Activated CD8-positive, alpha-beta memory T cell treated with anti-CD3 and anti-CD28 coated beads for 36 hours (primary cell): ENCODE results near the gene LENEP. TPM values are rescaled to one million over a fixed set of nuclear protein-coding genes. Genes with fewer than 3 reads are reported as not detected.

Experiments used
- CTCF ChIA-PET: fragments of 350-600 bp; sonication (Branson Sonifier 250); formaldehyde crosslinking; loops from one replicate; lab custom pipeline; 2021; ENCODE audit warnings: antibody characterized with exemption; lab: Charles Lee
- POLR2A ChIA-PET: fragments of 350-600 bp; sonication (Branson Sonifier 250); formaldehyde crosslinking; loops from one replicate; lab custom pipeline; 2021; ENCODE audit warnings: antibody characterized with exemption; lab: Charles Lee
- total RNA-seq, 2 experiments: library from RNA; stranded (reverse); gene quantifications; one replicate each; pipeline ENCODE4 v1.2.3, GENCODE V29; 2021

The LENEP gene
- total RNA-seq, 2 experiments from 2014 or later, result 0.61 TPM; not detected in 1

DNA sequence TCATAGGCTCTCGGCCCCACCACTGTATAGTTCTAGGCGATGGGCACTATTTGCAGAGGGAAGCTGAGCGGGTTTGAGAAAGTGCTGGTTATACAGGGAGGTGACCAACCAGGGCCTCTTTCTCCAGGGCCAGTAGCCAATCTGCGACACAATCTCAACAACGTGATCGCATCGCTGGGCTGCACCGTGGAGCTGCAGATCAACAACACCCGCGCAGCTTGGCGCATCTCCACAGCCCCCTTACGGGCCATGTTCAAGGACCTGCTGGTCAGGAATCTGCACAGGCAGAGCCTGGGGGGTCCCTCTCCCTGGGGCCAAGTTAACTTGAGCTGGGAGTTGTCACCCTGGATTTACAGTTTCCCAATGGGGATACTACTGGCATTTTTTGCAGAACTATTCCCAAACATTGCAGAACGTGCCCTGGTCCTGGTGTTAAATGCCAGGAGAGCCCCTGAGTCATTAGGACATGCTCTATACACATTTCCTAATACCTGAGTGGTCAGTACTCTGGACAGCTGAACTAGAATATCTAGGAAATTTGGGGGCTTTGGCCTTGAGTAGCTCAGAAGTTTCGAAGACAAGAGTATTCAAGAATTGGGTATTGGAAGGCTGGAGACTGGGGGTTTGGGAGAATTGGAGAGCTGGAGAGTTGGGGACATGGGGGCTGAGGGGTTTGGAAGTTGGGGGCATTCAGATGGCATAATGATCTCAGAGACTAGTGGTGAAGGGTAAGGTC lies 47.1 kb downstream of the LENEP start:
- CTCF ChIA-PET, result interaction anchor here (1.1 to 5.8 kb wide), 5 partner anchors 20 to 44 kb away, joined by 3 to 30 read pairs (median 6); partner anchors contain the start of gene EFNA4
- POLR2A ChIA-PET, result no interaction called here

- ChIA-PET POLR2A (no interaction called here), CTCF (interaction anchor here (0.6 to 5.8 kb wide), 6 partner anchors 8 to 124 kb away, joined by 3 to 30 read pairs (median 5); partner anchors contain the start of gene ADAM15)
These were observed 49.4 kb downstream of the LENEP start for GRCh38 chr1:155042789-155043188.

DNA sequence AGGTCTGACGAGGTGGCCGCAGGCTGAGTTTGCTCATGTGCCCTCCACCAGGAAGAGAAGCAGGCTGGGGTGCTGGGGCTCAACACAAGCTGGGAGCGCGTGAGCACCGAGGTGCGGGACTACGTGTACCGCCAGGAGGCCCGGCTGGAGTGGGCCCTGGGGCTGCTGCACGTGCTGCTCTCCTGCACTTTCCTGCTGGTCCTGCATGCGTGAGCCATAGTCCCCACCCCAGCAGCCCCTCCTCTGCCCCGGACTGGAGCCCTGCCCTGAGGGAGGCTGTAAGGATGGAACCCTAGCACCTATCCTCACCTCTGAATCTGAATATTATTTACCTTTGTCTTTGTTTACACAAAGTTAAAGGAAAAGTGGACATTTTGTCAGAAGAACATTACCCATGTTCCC lies 49.9 kb downstream of the LENEP start:
- POLR2A ChIA-PET, result no interaction called here
- CTCF ChIA-PET, result interaction anchor here (1.0 to 5.8 kb wide), 10 partner anchors 9 to 129 kb away, joined by 3 to 32 read pairs (median 6); partner anchors contain the start of genes DCST1, DCST2 and KRTCAP2

DNA sequence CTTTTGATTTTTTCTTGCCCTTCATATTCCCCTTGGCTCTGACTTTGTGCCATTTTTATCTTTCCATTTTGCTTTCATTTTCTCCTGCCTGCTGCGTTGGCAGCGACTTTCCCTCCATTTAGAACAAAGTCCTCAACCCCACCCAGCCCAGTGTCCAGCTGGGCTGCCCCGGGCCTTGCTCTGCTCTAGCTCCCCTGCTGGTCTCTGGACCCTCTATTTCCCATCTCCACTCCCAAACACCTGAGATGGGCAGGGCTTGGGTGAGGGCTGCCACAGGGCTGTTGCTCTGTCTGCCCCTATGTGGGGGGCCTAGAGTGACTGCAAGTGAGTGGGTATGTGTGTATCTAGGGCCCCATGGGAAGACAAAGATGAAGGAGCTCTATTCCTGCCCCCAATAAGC lies 50.4 kb downstream of the LENEP start:
- CTCF ChIA-PET, result interaction anchor here (0.9 to 5.8 kb wide), 15 partner anchors 9 to 129 kb away, joined by 3 to 32 read pairs (median 6); partner anchors contain the start of genes DCST1, DCST2, EFNA3 and KRTCAP2
- POLR2A ChIA-PET, result interaction anchor here (0.6 kb wide), 1 partner anchor 64 kb away, joined by 7 read pairs; no protein-coding TSS in a partner anchor

Other genes starting within 250 kb of the LENEP start
- gene KCNN3, start 123.3 kb upstream of the LENEP start, total RNA-seq, result under 1 TPM; 0.10 to 0.30 TPM
- 10 to 100 TPM; 42.6 to 44.1 TPM for gene PMVK, start 56.9 kb upstream of the LENEP start, total RNA-seq
- gene PBXIP1, start 37.5 kb upstream of the LENEP start, total RNA-seq, result 10 to 100 TPM; 11.2 to 11.7 TPM
- 10 to 100 TPM; 28.7 to 30.1 TPM for gene PYGO2, start 31.8 kb upstream of the LENEP start, total RNA-seq
- 10 to 100 TPM; 31.2 to 36.3 TPM for gene SHC1, start 22.8 kb upstream of the LENEP start, total RNA-seq
- gene CKS1B, start 18.9 kb upstream of the LENEP start, total RNA-seq, result 100 to 1,000 TPM; 136 to 137 TPM
- 10 to 100 TPM; 62.8 to 63.2 TPM for gene FLAD1, start 10.2 kb upstream of the LENEP start, total RNA-seq
- gene ZBTB7B, start 9.2 kb downstream of the LENEP start, total RNA-seq, result 10 to 100 TPM; 33.4 to 34.3 TPM
- under 1 TPM in 1 of 2 experiments, not detected in 1; 0.21 TPM for gene DCST2, start 40.2 kb downstream of the LENEP start, total RNA-seq
- not detected for gene DCST1, start 40.2 kb downstream of the LENEP start, total RNA-seq
- gene ADAM15, start 57.7 kb downstream of the LENEP start, total RNA-seq, result 10 to 100 TPM; 38.5 to 44.6 TPM
- gene EFNA4, start 70.2 kb downstream of the LENEP start, total RNA-seq, result 1 to 10 TPM; 3.4 to 4.6 TPM
- 1 to 10 TPM; 3.1 to 3.5 TPM for gene EFNA3, start 85.3 kb downstream of the LENEP start, total RNA-seq
- under 1 TPM in 1 of 2 experiments, not detected in 1; 0.15 TPM for gene EFNA1, start 134.3 kb downstream of the LENEP start, total RNA-seq
- 10 to 100 TPM; 54.3 to 56.8 TPM for gene SLC50A1, start 142.3 kb downstream of the LENEP start, total RNA-seq
- gene DPM3, start 146.9 kb downstream of the LENEP start, total RNA-seq, result 10 to 100 TPM; 31.3 to 32.0 TPM
- 100 to 1,000 TPM; 179 to 199 TPM for gene KRTCAP2, start 179.7 kb downstream of the LENEP start, total RNA-seq
- 1 to 10 TPM; 7.3 to 7.8 TPM for gene TRIM46, start 180.3 kb downstream of the LENEP start, total RNA-seq
- 1 to 10 TPM; 7.0 to 8.7 TPM for gene THBS3, start 214.3 kb downstream of the LENEP start, total RNA-seq
- 10 to 100 TPM; 70.4 to 71.1 TPM for gene MTX1, start 215.1 kb downstream of the LENEP start, total RNA-seq